Thoracic aorta (tissue), 2 donors: ENCODE measurements around the gene ZIC4. TPM values are rescaled to one million over a fixed set of nuclear protein-coding genes. Genes with fewer than 3 reads are reported as not detected.

Source experiments
- ATAC-seq: fragments of 150-250 bp; one replicate; pipeline ENCODE4 v1.8.0; 2017; ENCODE audit warnings: low read depth; ENCODE audit not compliant: insufficient number of reproducible peaks, low FRiP score
- DNase-seq: peaks from one replicate; pipeline ENCODE4 v3.0.0-alpha.2; 2020; ENCODE audit warnings: low spot score
- H3K27ac ChIP-seq, 2 donors: fragments of 200-600 bp; sonication (generic); 1 replicate in 1 of 2; 2 replicates in 1 of 2; pipeline ENCODE4 v1.5.1; 2016; ENCODE audit warnings: mild to moderate bottlenecking in 2 of 2, moderate library complexity in 2 of 2
- H3K27me3 ChIP-seq: fragments of 200-600 bp; sonication (generic); replicated peaks from 2 replicates; pipeline ENCODE4 v1.6.0; 2016; ENCODE audit warnings: mild to moderate bottlenecking; ENCODE audit not compliant: insufficient read depth
- H3K36me3 ChIP-seq: fragments of 200-600 bp; sonication (generic); one replicate; pipeline ENCODE4 v1.5.1; 2016
- H3K4me1 ChIP-seq, 2 donors: fragments of 200-600 bp; sonication (generic); 1 replicate in 1 of 2; 2 replicates in 1 of 2; pipeline versions ENCODE4 v1.5.1 to v1.6.0; 2016; ENCODE audit warnings: low read depth in 2 of 2, mild to moderate bottlenecking in 1 of 2; ENCODE audit not compliant: control insufficient read depth in 1 of 2
- H3K4me3 ChIP-seq: fragments of 200-600 bp; sonication (generic); 2 replicates; pipeline ENCODE4 v1.5.1; 2016; ENCODE audit warnings: mild to moderate bottlenecking
- H3K9me3 ChIP-seq: fragments of 200-600 bp; sonication (generic); 2 replicates; pipeline ENCODE4 v1.5.1; 2016
- CTCF ChIP-seq: fragments of 200-600 bp; sonication (generic); IDR thresholded peaks from one replicate; pipeline ENCODE4 v1.5.1; 2019; ENCODE audit warnings: antibody characterized with exemption
- total RNA-seq, 2 donors: library from RNA; depleted of rRNA; stranded (reverse); fragments of >200 nt; gene quantifications; one replicate each; pipeline versions ENCODE4 v1.1.0 to v1.2.3, GENCODE V29; 2016

Gene ZIC4
- total RNA-seq, 2 donors from 2014 or later = not detected

- no peak overlapping the region for H3K27ac ChIP-seq
- H3K27me3 ChIP-seq = peaks cover 24% of the 10 kb centered on the region
- DNase-seq (no peak), ATAC-seq (no peak)
- no peaks in the 10 kb centered on the region for H3K9me3 ChIP-seq
- no peak overlapping the region for H3K4me3 ChIP-seq
- no peaks in the 10 kb centered on the region for H3K36me3 ChIP-seq
- no peak for TF ChIP-seq CTCF
- H3K4me1 ChIP-seq = no peaks in the 10 kb centered on the region
Measured at GRCh38 chr3:147356145-147356908, 50.0 kb downstream of the ZIC4 start.

DNA sequence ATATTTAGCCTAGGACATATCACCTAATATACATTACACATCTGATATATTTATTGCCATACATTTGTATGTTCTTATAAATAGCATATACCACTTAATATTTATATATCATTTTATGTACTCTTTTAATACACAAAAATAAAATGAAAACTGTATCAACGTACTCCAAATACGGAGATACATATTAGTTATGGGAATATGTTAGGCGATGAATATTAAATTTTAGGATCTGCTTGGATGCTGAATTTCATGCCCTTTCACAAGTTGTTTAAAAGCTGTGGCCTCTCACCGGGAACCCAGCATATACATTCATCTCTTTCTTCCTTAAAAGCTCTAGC lies 50.6 kb downstream of the ZIC4 start:
- DNase-seq (no peak), ATAC-seq (no peak)
- Histone ChIP-seq H3K27me3 (peaks cover 24% of the 10 kb centered on the region), H3K9me3 (no peaks in the 10 kb centered on the region), H3K27ac (no peak overlapping the region), H3K36me3 (no peaks in the 10 kb centered on the region), H3K4me1 (no peaks in the 10 kb centered on the region), H3K4me3 (no peak overlapping the region)
- no peak for TF ChIP-seq CTCF

GRCh38 chr3:147355084-147355752 lies 51.1 kb downstream of the ZIC4 start:
- DNase-seq = no peak
- Histone ChIP-seq H3K36me3 (no peaks in the 10 kb centered on the region), H3K27me3 (peaks cover 24% of the 10 kb centered on the region), H3K9me3 (no peaks in the 10 kb centered on the region), H3K4me1 (no peaks in the 10 kb centered on the region), H3K27ac (no peak overlapping the region), H3K4me3 (no peak overlapping the region)
- no peak for ATAC-seq
- no peak for TF ChIP-seq CTCF

- DNase-seq (no peak), ATAC-seq (no peak)
- TF ChIP-seq CTCF = no peak
- H3K4me1 ChIP-seq = no peaks in the 10 kb centered on the region
- H3K36me3 ChIP-seq = no peaks in the 10 kb centered on the region
- no peaks in the 10 kb centered on the region for H3K9me3 ChIP-seq
- H3K27me3 ChIP-seq = peaks cover 24% of the 10 kb centered on the region
- H3K27ac ChIP-seq = no peak overlapping the region
- H3K4me3 ChIP-seq = no peak overlapping the region
Measured at GRCh38 chr3:147354623-147355022, 51.7 kb downstream of the ZIC4 start.

DNA sequence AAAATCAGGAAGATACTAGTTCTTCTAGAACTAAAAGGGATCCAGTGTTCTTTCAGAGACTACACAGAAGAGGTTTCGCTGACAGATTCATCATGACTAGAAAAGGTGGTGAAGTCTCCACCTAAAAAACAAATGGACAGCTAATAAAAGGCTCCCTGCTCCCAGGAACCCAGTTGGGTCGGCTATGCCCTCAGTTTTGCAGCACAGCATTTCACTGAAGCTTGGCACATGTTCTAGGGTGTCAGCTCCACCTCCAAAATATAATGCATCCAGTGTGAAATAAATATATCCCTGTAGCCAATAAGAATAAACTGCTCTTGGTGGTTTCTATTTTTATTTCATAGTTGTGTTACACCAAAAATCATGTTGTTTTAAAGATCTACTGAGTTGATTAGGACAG lies 55.0 kb downstream of the ZIC4 start:
- no peak for ATAC-seq

More for the DNA sequence above, 55.0 kb downstream of the ZIC4 start:
- no peaks in the 10 kb centered on the region for H3K4me1 ChIP-seq
- H3K4me3 ChIP-seq = no peak overlapping the region
- DNase-seq = no peak
- H3K27ac ChIP-seq = no peak overlapping the region
- no peak for TF ChIP-seq CTCF
- peaks cover 17% of the 10 kb centered on the region for H3K27me3 ChIP-seq
- H3K36me3 ChIP-seq = no peaks in the 10 kb centered on the region
- H3K9me3 ChIP-seq = no peaks in the 10 kb centered on the region
